Esophagus muscularis mucosa (tissue), 4 donors: ENCODE measurements around the gene SMG6. TPM values are rescaled to one million over a fixed set of nuclear protein-coding genes. Genes with fewer than 3 reads are reported as not detected.

Experiments used
- DNase-seq: peaks from one replicate; pipeline ENCODE4 v3.0.0-alpha.2; 2017; ENCODE audit errors: extremely low spot score
- H3K27ac ChIP-seq, 4 donors: fragments of 200-600 bp; sonication (generic); replicated peaks in 1 of 4; 1 replicate in 3 of 4; 2 replicates in 1 of 4; pipeline ENCODE4 v1.5.1; 2016 to 2019; ENCODE audit warnings: mild to moderate bottlenecking in 1 of 4
- H3K27me3 ChIP-seq, 4 donors: fragments of 200-600 bp; sonication (generic); one replicate each; pipeline versions ENCODE4 v1.5.1 to v1.6.0; 2016 to 2019
- H3K36me3 ChIP-seq, 4 donors: fragments of 200-600 bp; sonication (generic); one replicate each; pipeline ENCODE4 v1.5.1; 2016 to 2019
- H3K4me1 ChIP-seq, 4 donors: fragments of 200-600 bp; sonication (generic); one replicate each; pipeline ENCODE4 v1.5.1; 2016 to 2019
- H3K4me3 ChIP-seq, 4 donors: fragments of 200-600 bp; sonication (generic); 1 replicate in 2 of 4; 2 replicates in 2 of 4; pipeline ENCODE4 v1.5.1; 2016 to 2019; ENCODE audit warnings: mild to moderate bottlenecking in 4 of 4, moderate library complexity in 1 of 4
- H3K9me3 ChIP-seq, 4 donors: fragments of 200-600 bp; sonication (generic); 1 replicate in 3 of 4; 2 replicates in 1 of 4; pipeline ENCODE4 v1.5.1; 2016 to 2019
- EP300 ChIP-seq: sonication (generic); formaldehyde crosslinking; IDR thresholded peaks from one replicate; pipeline ENCODE4 v1.6.1; 2017; ENCODE audit warnings: antibody characterized with exemption
- POLR2A ChIP-seq: fragments of 450-650 bp; IDR thresholded peaks from one replicate; pipeline ENCODE4 v1.6.1; 2017; ENCODE audit warnings: antibody characterized with exemption, moderate library complexity, mild to moderate bottlenecking, low read depth
- POLR2AphosphoS5 ChIP-seq, 2 donors: sonication (generic); formaldehyde crosslinking; IDR thresholded peaks; one replicate each; pipeline ENCODE4 v1.6.1; 2017; ENCODE audit warnings: antibody characterized with exemption in 2 of 2
- WGBS: methylation state at CpG from one replicate; pipeline ENCODE4 v1.1.5; 2018; 5-methylcytosine and 5-hydroxymethylcytosine counted together
- intact Hi-C: fragments of 100-400 bp; cut with DNase I; formaldehyde crosslinking; loops from one replicate; pipeline ENCODE4 v1.15.1; 2023
- total RNA-seq, 4 donors: library from RNA; depleted of rRNA; stranded (reverse); fragments of >200 nt; gene quantifications; one replicate each; pipeline versions ENCODE4 v1.1.0 to v1.2.1, GENCODE V29; 2016
- TF ChIP-seq, protein P1 (sequence below), 3 experiments: fragments of 200-600 bp in 2 of 3; fragments of 450-650 bp in 1 of 3; sonication (generic) in 2 of 3; IDR thresholded peaks; one replicate each; pipeline ENCODE4 v1.5.1; 2017 to 2019; ENCODE audit warnings: antibody characterized with exemption in 3 of 3, mild to moderate bottlenecking in 2 of 3, moderate library complexity in 1 of 3

The SMG6 gene
- total RNA-seq, 4 donors from 2014 or later: 38.2 to 67.7 (median 47.7) TPM

- no peak for DNase-seq
- peak overlapping the region in 1 of 4 donors; percentile 36 for H3K27ac ChIP-seq
- WGBS: 0% methylated on average over 13 of the region's 73 CpGs
- peaks cover 10 to 68% (median 19%) of the 10 kb centered on the region in 4 donors for H3K27me3 ChIP-seq
- intact Hi-C loops: no loop called here
- H3K36me3 ChIP-seq: no peaks in the 10 kb centered on the region
- TF ChIP-seq POLR2A: no peak
- TF ChIP-seq EP300: no peak
- TF ChIP-seq POLR2AphosphoS5 (IDR thresholded peaks at IDR 0.05): no peak
- TF ChIP-seq, protein P1, sequence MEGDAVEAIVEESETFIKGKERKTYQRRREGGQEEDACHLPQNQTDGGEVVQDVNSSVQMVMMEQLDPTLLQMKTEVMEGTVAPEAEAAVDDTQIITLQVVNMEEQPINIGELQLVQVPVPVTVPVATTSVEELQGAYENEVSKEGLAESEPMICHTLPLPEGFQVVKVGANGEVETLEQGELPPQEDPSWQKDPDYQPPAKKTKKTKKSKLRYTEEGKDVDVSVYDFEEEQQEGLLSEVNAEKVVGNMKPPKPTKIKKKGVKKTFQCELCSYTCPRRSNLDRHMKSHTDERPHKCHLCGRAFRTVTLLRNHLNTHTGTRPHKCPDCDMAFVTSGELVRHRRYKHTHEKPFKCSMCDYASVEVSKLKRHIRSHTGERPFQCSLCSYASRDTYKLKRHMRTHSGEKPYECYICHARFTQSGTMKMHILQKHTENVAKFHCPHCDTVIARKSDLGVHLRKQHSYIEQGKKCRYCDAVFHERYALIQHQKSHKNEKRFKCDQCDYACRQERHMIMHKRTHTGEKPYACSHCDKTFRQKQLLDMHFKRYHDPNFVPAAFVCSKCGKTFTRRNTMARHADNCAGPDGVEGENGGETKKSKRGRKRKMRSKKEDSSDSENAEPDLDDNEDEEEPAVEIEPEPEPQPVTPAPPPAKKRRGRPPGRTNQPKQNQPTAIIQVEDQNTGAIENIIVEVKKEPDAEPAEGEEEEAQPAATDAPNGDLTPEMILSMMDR (IDR thresholded peaks at IDR 0.05): no peak
- H3K9me3 ChIP-seq: no peaks in the 10 kb centered on the region
- peaks cover 28 to 43% (median 41%) of the 10 kb centered on the region in 4 donors for H3K4me1 ChIP-seq
- peak overlapping the region; percentile 53 to 65 (median 60) for H3K4me3 ChIP-seq
Observed at GRCh38 chr17:2024572-2025219, 278.9 kb downstream of the SMG6 start.

DNA sequence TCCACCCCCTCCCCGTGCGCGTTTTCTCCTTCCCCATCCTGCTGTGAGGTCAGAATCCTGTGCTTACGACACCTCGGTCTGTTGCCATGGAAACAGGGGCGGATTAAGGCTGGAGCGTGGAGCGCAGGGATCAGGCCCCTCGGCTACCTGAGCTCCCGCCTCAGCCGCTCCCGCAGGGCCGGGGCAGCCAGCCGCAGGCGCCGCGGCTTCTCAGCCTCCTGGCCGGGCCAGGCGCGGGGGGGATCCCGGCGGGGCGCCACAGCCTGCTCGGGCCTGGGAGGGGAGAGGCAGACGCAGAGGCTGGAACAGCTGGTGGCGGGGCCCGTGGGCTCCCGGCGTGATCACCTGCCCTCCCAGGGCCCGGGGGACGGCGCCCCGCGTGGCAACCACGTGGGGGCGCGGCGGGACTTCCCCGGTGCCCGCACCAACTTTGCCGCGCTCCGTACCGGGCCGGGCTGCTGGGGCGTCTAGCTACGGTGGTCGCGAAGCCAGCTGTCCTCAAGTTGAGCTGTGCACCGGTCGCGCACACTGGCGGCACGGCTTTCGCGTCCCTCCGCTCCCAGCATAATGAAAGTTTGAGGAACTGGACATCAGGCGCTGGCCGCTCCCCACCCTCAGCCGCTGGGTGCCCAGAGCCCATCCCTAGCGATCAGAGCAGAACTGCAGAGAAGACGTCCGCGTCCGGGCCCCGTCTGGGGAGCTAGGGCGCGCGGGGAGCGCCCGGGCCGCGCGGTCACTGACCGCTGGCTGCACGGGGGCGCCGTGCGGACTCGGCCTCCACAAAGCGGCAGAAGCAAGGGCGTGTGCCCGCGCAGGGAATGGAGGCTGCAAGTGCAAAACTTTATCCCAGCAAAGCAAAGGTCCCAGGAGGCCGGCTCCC, 279.7 kb downstream of the SMG6 start:
- Histone ChIP-seq H3K36me3 (no peaks in the 10 kb centered on the region), H3K27me3 (peaks cover 10 to 66% (median 19%) of the 10 kb centered on the region in 4 donors), H3K4me1 (peaks cover 25 to 40% (median 37%) of the 10 kb centered on the region in 4 donors), H3K4me3 (peak overlapping the region; percentile 53 to 65 (median 60)), H3K9me3 (no peaks in the 10 kb centered on the region), H3K27ac (peak overlapping the region in 1 of 4 donors; percentile 6)
- 2% methylated on average over 12 of the region's 85 CpGs for WGBS
- intact Hi-C loops: no loop called here
- DNase-seq: no peak
- TF ChIP-seq, protein P1 (IDR thresholded peaks at IDR 0.05): no peak
- TF ChIP-seq EP300 (no peak), POLR2AphosphoS5 (IDR thresholded peaks at IDR 0.05) (no peak), POLR2A (no peak)

- DNase-seq: no peak
- peaks cover 10 to 66% (median 19%) of the 10 kb centered on the region in 4 donors for H3K27me3 ChIP-seq
- no peaks in the 10 kb centered on the region for H3K9me3 ChIP-seq
- H3K4me3 ChIP-seq: peak overlapping the region in 2 of 4 donors; percentile 53 to 62
- intact Hi-C loops: no loop called here
- no peaks in the 10 kb centered on the region for H3K36me3 ChIP-seq
- H3K4me1 ChIP-seq: peaks cover 25 to 40% (median 37%) of the 10 kb centered on the region in 4 donors
- 48% methylated on average over 16 of the region's 16 CpGs for WGBS
- no peak for TF ChIP-seq POLR2A
- TF ChIP-seq POLR2AphosphoS5 (IDR thresholded peaks at IDR 0.05): no peak
- TF ChIP-seq, protein P1 (IDR thresholded peaks at IDR 0.05): no peak
- no peak for TF ChIP-seq EP300
- H3K27ac ChIP-seq: no peak overlapping the region
Observed at GRCh38 chr17:2023256-2023655, 280.3 kb downstream of the SMG6 start.

- 90% methylated on average over 13 of the region's 15 CpGs for WGBS
- Histone ChIP-seq H3K4me3 (no peak overlapping the region), H3K27me3 (peaks cover 10 to 66% (median 19%) of the 10 kb centered on the region in 4 donors), H3K27ac (no peak overlapping the region), H3K36me3 (no peaks in the 10 kb centered on the region), H3K9me3 (no peaks in the 10 kb centered on the region), H3K4me1 (peaks cover 25 to 40% (median 37%) of the 10 kb centered on the region in 4 donors)
- TF ChIP-seq EP300 (no peak), POLR2AphosphoS5 (IDR thresholded peaks at IDR 0.05) (no peak), POLR2A (no peak)
- TF ChIP-seq, protein P1 (IDR thresholded peaks at IDR 0.05): no peak
- no peak for DNase-seq
- intact Hi-C loops: no loop called here
Observed at GRCh38 chr17:2022647-2023240, 280.8 kb downstream of the SMG6 start.
